Gastroesophageal sphincter (tissue), 3 donors: Measurements from ENCODE around the gene SHISA6.

Experiments used
- CTCF ChIP-seq, 4 experiments: fragments of 200-600 bp in 2 of 4; fragments of 450-650 bp in 2 of 4; sonication (generic) in 1 of 4; IDR thresholded peaks; one replicate each; pipeline ENCODE4 v1.5.1; 2017 to 2019; ENCODE audit warnings: antibody characterized with exemption in 4 of 4, mild to moderate bottlenecking in 2 of 4, moderate library complexity in 2 of 4
- POLR2A ChIP-seq, 2 donors: fragments of 450-650 bp; IDR thresholded peaks; one replicate each; pipeline ENCODE4 v1.6.1; 2017; ENCODE audit warnings: antibody characterized with exemption in 2 of 2, mild to moderate bottlenecking in 2 of 2, moderate library complexity in 1 of 2

- TF ChIP-seq CTCF (IDR thresholded peaks at IDR 0.05) (no peak), POLR2A (IDR thresholded peaks at IDR 0.05) (no peak)
Measured at GRCh38 chr17:11269210-11269609, 28.2 kb downstream of the SHISA6 start.
